GM19467 (cell line): ENCODE measurements around the gene TTBK2.

Source experiments
- ATAC-seq: cut with Tn5 transposase; IDR thresholded peaks from one replicate; pipeline ENCODE4 v1.9.1; 2021; ENCODE audit warnings: mild to moderate bottlenecking, moderate library complexity; ENCODE audit not compliant: unreplicated experiment

The TTBK2 gene

GRCh38 chr15:42836251-42836650, 84.3 kb downstream of the TTBK2 start:
- no peak for ATAC-seq

DNA sequence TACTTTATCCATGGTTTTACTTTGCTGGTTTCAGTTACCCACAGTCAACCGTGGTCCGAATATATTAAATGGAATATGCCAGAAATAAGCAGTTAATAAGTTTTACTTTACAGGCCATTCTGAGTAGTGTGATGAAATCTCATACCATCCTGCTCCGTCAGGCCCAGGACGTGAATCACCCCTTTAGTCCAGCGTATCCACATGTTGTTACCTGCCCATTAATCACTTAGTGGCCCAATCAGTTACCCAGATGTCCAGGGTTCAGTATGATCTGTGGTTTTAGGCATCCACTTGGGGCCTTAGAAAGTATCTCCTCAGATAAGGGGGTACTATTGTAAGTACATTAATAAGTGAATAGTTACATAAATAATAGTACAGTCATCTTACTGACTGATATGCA, 88.0 kb downstream of the TTBK2 start:
- no peak for ATAC-seq

DNA sequence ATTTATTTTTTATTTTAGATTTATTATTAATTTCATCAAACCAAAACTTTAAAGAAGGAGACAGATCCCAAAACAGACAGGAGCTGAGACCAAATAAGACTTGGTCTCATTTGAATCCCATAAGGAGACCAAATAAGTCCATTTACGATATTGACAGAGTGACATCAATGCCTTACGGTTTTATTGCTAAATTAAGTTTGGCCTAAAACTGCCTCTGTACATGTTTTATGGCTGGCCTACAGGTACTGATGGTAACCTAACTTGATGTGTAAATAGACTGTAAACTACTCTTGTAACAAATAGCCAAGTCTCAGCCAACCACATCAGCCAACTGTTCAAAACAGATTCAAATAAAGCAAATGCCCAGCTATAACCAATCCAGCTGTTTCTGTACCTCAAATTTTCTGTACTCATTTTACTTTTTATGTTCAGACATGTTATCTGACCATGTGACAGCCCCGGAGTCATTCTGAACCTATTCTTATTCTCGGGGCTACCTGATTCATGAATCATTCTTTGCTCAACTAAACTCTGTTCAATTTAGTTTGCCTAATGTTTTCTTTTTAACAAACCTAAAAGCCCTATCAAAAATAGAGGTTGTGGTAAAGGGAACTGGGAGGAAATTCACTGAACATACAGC, 94.2 kb downstream of the TTBK2 start:
- no peak for ATAC-seq

- ATAC-seq: no peak
Observed at GRCh38 chr15:42825599-42825998, 95.0 kb downstream of the TTBK2 start.

DNA sequence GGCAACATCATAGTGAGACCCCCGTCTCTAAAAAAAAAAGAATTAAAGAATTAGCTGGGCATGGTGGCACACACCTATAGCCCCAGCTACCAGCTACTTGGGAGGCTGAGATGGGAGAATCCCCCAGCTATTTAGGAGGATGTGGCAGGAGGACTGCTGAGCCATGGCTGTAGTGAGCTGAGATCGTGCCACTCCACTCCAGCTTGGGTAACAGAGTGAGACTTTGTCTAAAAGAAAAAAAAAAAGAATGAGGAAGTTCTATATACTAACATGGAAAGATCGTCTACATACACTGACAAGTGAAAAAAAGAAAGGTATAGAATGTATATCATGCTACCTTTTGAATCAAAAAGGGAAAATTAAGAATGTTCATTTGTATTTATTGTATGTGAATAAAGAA, 99.8 kb downstream of the TTBK2 start:
- no peak for ATAC-seq

- no peak for ATAC-seq
Observed at GRCh38 chr15:42819786-42820185, 100.8 kb downstream of the TTBK2 start.

DNA sequence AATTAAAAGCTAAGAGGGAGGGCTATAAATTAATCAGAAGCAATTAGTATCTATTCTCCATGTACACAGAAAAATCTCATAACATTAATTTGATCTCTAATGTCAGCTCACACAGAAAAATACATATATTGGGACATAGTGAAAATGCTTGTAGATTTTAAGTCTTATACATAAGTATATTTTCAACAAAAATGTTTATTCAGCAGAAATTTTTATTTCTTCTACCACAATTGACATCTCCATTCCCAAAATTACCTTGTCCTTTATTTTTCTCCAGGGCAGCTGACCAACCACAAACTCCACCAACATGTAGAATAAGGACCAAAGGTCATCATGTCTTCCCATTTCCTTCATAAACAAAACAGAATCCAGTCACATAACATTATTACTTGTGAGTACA, 109.1 kb downstream of the TTBK2 start:
- ATAC-seq: no peak

- no peak for ATAC-seq
Observed at GRCh38 chr15:42808913-42809312, 111.7 kb downstream of the TTBK2 start.

DNA sequence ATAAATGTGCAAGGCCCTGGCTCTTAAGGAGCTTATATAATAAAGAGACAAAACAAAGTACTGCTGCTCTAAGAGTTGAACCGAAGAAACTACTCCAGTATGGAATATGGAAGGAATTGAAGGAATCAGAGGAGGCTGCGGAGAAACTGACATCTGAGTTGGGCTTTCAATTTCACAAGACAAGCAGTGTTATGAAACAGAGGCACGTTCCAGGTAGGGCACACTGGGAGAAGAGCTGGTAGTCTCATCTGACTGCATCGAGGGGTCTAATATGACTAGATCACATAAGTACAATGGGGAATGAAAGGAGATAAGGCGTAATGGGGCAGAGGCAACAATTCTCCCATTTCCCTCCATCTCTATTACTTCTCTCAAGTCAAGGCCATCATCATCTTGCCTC, 115.3 kb downstream of the TTBK2 start:
- ATAC-seq: no peak

GRCh38 chr15:42804739-42805138, 115.8 kb downstream of the TTBK2 start:
- ATAC-seq: no peak

GRCh38 chr15:42803436-42803835, 117.1 kb downstream of the TTBK2 start:
- no peak for ATAC-seq

DNA sequence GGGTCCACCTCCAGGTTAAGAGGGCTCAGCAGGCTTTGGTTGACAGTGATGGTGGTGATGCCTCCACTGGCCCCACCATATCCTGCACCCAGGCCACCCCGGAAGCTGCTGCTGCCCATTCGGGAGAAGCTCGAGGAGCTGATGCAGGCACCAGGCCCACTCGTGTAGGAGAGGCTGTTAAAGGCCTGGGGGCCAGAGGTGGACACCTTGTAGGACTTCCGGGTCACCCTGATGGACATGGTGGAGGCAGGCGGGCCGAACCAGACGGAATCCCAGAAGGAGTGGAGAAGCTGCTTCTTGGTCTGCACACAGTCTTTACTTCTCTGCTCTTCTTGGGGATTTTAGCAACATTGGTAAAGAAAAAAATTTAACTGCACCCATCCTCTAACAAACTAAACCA, 118.4 kb downstream of the TTBK2 start:
- ATAC-seq: no peak

GRCh38 chr15:42800731-42801474, 119.7 kb downstream of the TTBK2 start:
- ATAC-seq: no peak

DNA sequence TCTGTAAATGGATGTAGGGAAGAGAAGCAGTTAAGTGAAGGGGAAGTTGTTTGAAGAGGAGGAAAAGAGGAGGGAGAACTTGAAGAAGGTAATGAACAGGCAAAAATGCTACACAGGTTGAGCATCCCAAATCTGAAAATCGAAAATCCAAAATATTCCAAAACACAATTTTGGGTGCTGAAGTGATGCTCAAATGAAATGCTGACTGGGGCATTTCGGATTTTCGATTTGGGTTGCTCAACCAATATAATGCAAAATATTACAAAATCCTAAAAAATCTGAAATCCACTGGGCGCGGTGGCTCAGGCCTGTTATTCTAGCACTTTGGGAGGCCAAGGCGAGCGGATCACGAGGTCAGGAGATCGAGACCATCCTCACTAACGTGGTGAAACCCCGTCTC, 121.8 kb downstream of the TTBK2 start:
- ATAC-seq: no peak

DNA sequence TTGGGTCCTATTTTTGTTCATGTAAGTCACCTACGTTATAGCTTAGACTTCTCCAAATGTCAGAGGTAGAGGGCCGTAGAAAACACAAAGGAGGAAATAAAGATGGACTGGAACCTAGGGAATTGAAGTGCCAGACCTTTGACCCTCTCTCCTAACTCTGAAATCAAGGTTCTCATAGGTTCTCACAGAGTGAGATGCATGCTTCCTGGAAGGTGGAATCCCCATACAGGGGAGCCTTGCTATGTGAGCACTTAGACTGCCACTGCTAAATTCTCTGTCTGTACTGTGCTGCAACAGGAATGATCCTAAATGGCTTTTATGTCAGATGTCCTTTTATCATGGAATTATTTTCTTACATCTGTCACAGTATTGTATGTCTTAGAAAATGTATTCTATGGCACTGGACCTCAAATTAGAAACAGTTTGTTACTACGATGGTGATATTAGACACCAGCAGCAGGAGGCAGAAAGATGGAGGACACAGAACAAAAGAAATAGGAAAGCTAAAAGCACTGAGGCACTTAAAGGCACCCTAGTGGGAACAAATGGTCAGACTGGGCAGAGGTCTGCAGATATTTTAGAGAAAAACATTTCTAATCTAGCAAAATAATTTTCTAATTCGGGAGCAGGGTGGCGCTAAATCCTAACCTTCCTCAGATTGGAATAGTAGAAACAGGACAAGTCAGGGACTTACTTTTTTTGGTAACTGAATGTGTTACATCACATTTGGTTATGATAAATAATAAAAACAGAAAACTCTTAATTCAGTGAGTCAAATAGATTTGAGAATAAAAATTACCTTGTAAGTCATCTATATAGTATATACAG, 123.4 kb downstream of the TTBK2 start:
- ATAC-seq: no peak

GRCh38 chr15:42788725-42789124, 131.9 kb downstream of the TTBK2 start:
- ATAC-seq: no peak

- no peak for ATAC-seq
Observed at GRCh38 chr15:42786978-42787377, 133.6 kb downstream of the TTBK2 start.

DNA sequence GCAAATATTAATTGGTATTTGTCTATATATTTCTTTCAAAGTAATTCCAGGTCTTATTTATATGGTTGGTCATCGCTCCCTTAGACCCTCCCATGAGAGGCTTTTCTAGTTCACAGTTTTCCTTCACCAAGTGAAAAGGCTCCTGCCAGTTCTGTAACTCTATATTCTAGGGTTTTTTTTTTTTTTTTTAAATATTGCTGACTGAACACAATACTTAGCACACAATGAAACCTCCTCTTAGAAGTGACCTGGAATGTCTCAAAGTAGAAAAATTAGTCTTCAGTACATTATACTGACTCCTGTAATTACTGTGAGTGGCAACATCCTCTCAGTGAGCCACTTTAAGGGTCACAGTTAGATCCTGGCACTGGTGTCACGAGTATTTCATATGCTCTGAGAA, 135.0 kb downstream of the TTBK2 start:
- no peak for ATAC-seq

GRCh38 chr15:42784705-42785104, 135.9 kb downstream of the TTBK2 start:
- ATAC-seq: no peak

DNA sequence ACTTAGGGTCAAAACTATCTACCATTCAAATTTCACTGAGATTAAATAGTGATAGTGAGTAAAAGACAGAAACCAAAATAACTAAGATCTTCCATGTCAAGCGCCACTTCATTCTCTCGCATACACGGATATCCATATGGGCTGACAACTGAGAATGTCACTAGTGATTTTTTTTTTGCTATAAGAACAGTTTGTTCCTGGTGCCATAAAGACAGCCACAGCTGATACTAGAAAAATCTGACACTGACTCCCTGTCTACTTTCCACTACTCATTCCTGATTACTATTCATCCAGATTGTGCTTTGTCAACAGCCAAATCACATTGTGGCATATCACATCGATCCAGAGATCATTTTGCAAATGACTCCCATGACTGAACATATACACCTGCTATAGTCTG, 137.9 kb downstream of the TTBK2 start:
- no peak for ATAC-seq

DNA sequence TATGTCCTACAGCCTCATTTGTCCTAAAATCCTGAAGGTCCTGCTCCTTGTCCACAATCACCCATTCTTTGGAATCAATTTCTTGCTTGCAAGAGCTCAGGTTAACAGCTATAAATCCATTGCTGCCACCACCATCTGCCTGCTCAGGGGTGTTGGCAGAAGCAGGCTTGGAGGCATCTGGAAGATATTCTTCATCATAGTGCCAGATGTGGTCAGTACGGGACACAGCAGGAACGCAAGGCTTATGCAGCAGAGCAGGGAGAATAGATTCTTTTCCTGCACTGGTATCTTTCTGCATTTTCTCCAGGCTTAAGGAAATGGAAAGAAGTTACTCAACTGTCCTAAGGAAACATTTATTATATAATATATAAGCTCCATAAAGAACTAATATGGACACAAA, 145.2 kb downstream of the TTBK2 start:
- ATAC-seq: no peak

DNA sequence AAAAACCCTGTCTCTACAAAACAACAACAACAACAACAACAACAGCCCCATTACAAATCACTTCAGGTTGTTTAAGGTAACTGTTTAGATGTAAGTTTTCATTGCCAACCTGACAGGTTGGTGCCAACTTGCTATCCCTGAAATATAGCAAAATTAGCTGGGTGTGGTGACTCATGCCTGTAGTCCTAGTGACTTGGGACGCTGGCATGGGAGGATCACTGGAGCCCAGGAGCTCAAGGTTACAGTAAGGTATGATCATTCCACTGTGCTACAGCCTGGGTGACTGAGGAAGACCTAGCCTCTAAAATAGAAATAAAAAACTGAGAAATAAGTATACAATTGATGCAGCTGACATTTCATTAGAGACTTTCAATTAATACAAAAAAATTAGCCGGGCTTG, 147.7 kb downstream of the TTBK2 start:
- ATAC-seq: no peak
